GM18505 (cell line): ENCODE data around the gene TBC1D12.

Experiments
- ATAC-seq: cut with Tn5 transposase; IDR thresholded peaks from one replicate; pipeline ENCODE4 v1.9.1; 2021; ENCODE audit not compliant: unreplicated experiment
- POLR2A ChIP-seq: IDR thresholded peaks from 4 replicates; pipeline ENCODE4 v1.6.1; 2011; ENCODE audit warnings: borderline replicate concordance; ENCODE audit not compliant: insufficient read depth, insufficient read length; ENCODE audit errors: extremely low read depth

TBC1D12 gene

GRCh38 chr10:94402204-94402842 is at the start of gene TBC1D12:
TSS of gene TBC1D12 (plus strand) at chr10:94402541. CDS start at chr10:94402614, 73 bp downstream.
- ATAC-seq = peak; percentile 61
- peak; percentile 73 for TF ChIP-seq POLR2A

GRCh38 chr10:94353336-94353735 is 49.0 kb upstream of the TBC1D12 start:
- no peak for TF ChIP-seq POLR2A
- ATAC-seq = no peak

- no peak for ATAC-seq
- no peak for TF ChIP-seq POLR2A
Measured at GRCh38 chr10:94355841-94356240, 46.5 kb upstream of the TBC1D12 start.

- ATAC-seq = no peak
- TF ChIP-seq POLR2A = no peak
Measured at GRCh38 chr10:94357193-94357592, 45.1 kb upstream of the TBC1D12 start.

- no peak for ATAC-seq
- no peak for TF ChIP-seq POLR2A
Measured at GRCh38 chr10:94358480-94358879, 43.9 kb upstream of the TBC1D12 start.

GRCh38 chr10:94361171-94361794 is 41.1 kb upstream of the TBC1D12 start:
- TF ChIP-seq POLR2A = no peak
- no peak for ATAC-seq

- peak; percentile 99 for ATAC-seq
- TF ChIP-seq POLR2A = peak; percentile 85
Measured at GRCh38 chr10:94362360-94363250, 39.7 kb upstream of the TBC1D12 start, which contains the start of gene NOC3L. TSS of gene NOC3L (minus strand) at chr10:94362939. CDS start at chr10:94362838, 101 bp downstream.

GRCh38 chr10:94363251-94363565 is 39.1 kb upstream of the TBC1D12 start:
- no peak for ATAC-seq
- no peak for TF ChIP-seq POLR2A

GRCh38 chr10:94364482-94364881 is 37.9 kb upstream of the TBC1D12 start:
- no peak for ATAC-seq
- no peak for TF ChIP-seq POLR2A

- ATAC-seq = no peak
- no peak for TF ChIP-seq POLR2A
Measured at GRCh38 chr10:94366382-94366781, 36.0 kb upstream of the TBC1D12 start.

GRCh38 chr10:94370501-94370900 is 31.8 kb upstream of the TBC1D12 start:
- no peak for TF ChIP-seq POLR2A
- ATAC-seq = no peak

- no peak for TF ChIP-seq POLR2A
- no peak for ATAC-seq
Measured at GRCh38 chr10:94375374-94375773, 27.0 kb upstream of the TBC1D12 start.

GRCh38 chr10:94376865-94377264 is 25.5 kb upstream of the TBC1D12 start:
- no peak for TF ChIP-seq POLR2A
- ATAC-seq = no peak
